Stimulated activated CD4-positive, alpha-beta T cell treated with anti-CD3 and anti-CD28 coated beads, Interleukin-15, amount 100 ng/mL, for 24 hours (primary cell): Measurements from ENCODE around the gene FCER2.

Experiments
- DNase-seq: peaks from one replicate; pipeline ENCODE4 v3.0.0-alpha.2; 2020

FCER2 gene

GRCh38 chr19:7732045-7732444 lies 30.1 kb upstream of the FCER2 start, which contains the start of gene CLEC4G:
Gene CLEC4G (minus strand): TSS chr19:7732110. CDS start chr19:7732102, 8 bp downstream.
- DNase-seq: no peak

- no peak for DNase-seq
Measured at GRCh38 chr19:7731615-7732014, 29.7 kb upstream of the FCER2 start.

- DNase-seq: no peak
Measured at GRCh38 chr19:7731218-7731595, 29.3 kb upstream of the FCER2 start.

- no peak for DNase-seq
Measured at GRCh38 chr19:7730286-7731217, 28.6 kb upstream of the FCER2 start.

- DNase-seq: no peak
Measured at GRCh38 chr19:7729831-7730285, 27.9 kb upstream of the FCER2 start.

GRCh38 chr19:7729211-7729610 lies 27.3 kb upstream of the FCER2 start:
- DNase-seq: peak; percentile 17

GRCh38 chr19:7725791-7726190 lies 23.9 kb upstream of the FCER2 start:
- no peak for DNase-seq

GRCh38 chr19:7722231-7722651 lies 20.3 kb upstream of the FCER2 start:
- DNase-seq: no peak

GRCh38 chr19:7720351-7720750 lies 18.4 kb upstream of the FCER2 start:
- no peak for DNase-seq

GRCh38 chr19:7718668-7719067 lies 16.7 kb upstream of the FCER2 start:
- no peak for DNase-seq

- DNase-seq: no peak
Measured at GRCh38 chr19:7716762-7717161, 14.8 kb upstream of the FCER2 start.

GRCh38 chr19:7715671-7716070 lies 13.7 kb upstream of the FCER2 start:
- no peak for DNase-seq

GRCh38 chr19:7710616-7711015 lies 8.7 kb upstream of the FCER2 start:
- no peak for DNase-seq

- no peak for DNase-seq
Measured at GRCh38 chr19:7709932-7710460, 8.1 kb upstream of the FCER2 start.

GRCh38 chr19:7706955-7707456 lies 5.1 kb upstream of the FCER2 start:
- no peak for DNase-seq

- no peak for DNase-seq
Measured at GRCh38 chr19:7706188-7706954, 4.4 kb upstream of the FCER2 start.

GRCh38 chr19:7705387-7706187 lies 3.7 kb upstream of the FCER2 start:
- DNase-seq: peak; percentile 86

- no peak for DNase-seq
Measured at GRCh38 chr19:7704280-7705060, 2.5 kb upstream of the FCER2 start.

GRCh38 chr19:7703332-7703731 lies 1.4 kb upstream of the FCER2 start:
- no peak for DNase-seq

GRCh38 chr19:7701049-7701653 lies 780 bp downstream of the FCER2 start:
- no peak for DNase-seq
